Neural cell (in vitro differentiated cells): ENCODE results near the gene IL17RC. TPM values are rescaled to one million over a fixed set of nuclear protein-coding genes. Genes with fewer than 3 reads are reported as not detected.

Source experiments
- H2AFZ ChIP-seq: fragments of 200-600, 300-800 bp; sonication (generic), shearing (Covaris generic); 2 replicates; pipeline ENCODE4 v1.6.0; 2014; ENCODE audit warnings: low read depth, mild to moderate bottlenecking, antibody characterized with exemption, low read length, moderate library complexity
- H3F3A ChIP-seq: fragments of 200-600 bp; shearing (Covaris generic); 2 replicates; pipeline ENCODE4 v1.6.1; 2016; ENCODE audit warnings: mild to moderate bottlenecking, moderate library complexity, mixed read lengths, antibody characterized with exemption, low read length; ENCODE audit not compliant: insufficient read depth, poor library complexity, severe bottlenecking
- H3K27ac ChIP-seq: fragments of 200-600, 300-800 bp; sonication (generic), shearing (Covaris generic); 2 replicates; pipeline ENCODE4 v1.5.1; 2014; ENCODE audit warnings: mild to moderate bottlenecking, low read length, moderate library complexity
- H3K27me3 ChIP-seq: fragments of 300-800, 200-600 bp; sonication (generic), shearing (Covaris generic); 2 replicates; pipeline ENCODE4 v1.6.0; 2014; ENCODE audit warnings: mild to moderate bottlenecking, low read depth, low read length, moderate library complexity; ENCODE audit not compliant: insufficient read depth
- H3K36me3 ChIP-seq: fragments of 300-800, 200-600 bp; sonication (generic), shearing (Covaris generic); 2 replicates; pipeline ENCODE4 v1.5.1; 2014; ENCODE audit warnings: mild to moderate bottlenecking, antibody characterized with exemption, low read length, moderate library complexity; ENCODE audit not compliant: insufficient read depth
- H3K4me2 ChIP-seq: fragments of 300-800, 200-600 bp; sonication (generic), shearing (Covaris generic); 2 replicates; pipeline ENCODE4 v1.6.0; 2014; ENCODE audit warnings: mild to moderate bottlenecking, low read length
- H3K4me3 ChIP-seq: fragments of 300-800, 200-600 bp; sonication (generic), shearing (Covaris generic); 2 replicates; pipeline ENCODE4 v1.5.1; 2014; ENCODE audit warnings: mild to moderate bottlenecking, low read length, moderate library complexity
- H3K79me2 ChIP-seq: fragments of 200-600 bp; shearing (Covaris generic); replicated peaks from 2 replicates; pipeline ENCODE4 v1.6.0; 2014; ENCODE audit warnings: mild to moderate bottlenecking, low read length, moderate library complexity; ENCODE audit not compliant: insufficient read depth
- H3K9ac ChIP-seq: fragments of 300-800, 200-600 bp; sonication (generic), shearing (Covaris generic); 2 replicates; pipeline ENCODE4 v1.6.1; 2016; ENCODE audit warnings: mild to moderate bottlenecking, low read length, mixed read lengths
- H3K9me2 ChIP-seq: fragments of 200-600 bp; shearing (Covaris generic); 2 replicates; pipeline ENCODE4 v1.6.1; 2016; ENCODE audit warnings: mild to moderate bottlenecking, low read length, mixed read lengths; ENCODE audit not compliant: insufficient read depth
- H3K9me3 ChIP-seq: fragments of 200-600, 300-800 bp; sonication (generic), shearing (Covaris generic); 2 replicates; pipeline ENCODE4 v1.6.1; 2016; ENCODE audit warnings: mild to moderate bottlenecking, mixed run types, low read length, moderate library complexity, mixed read lengths
- H4K20me1 ChIP-seq: fragments of 200-600 bp; shearing (Covaris generic); 2 replicates; pipeline ENCODE4 v1.6.1; 2016; ENCODE audit warnings: mild to moderate bottlenecking, mixed run types; ENCODE audit not compliant: insufficient read depth
- CTCF ChIP-seq: fragments of 450-650 bp; IDR thresholded peaks from 2 replicates; pipeline ENCODE4 v1.5.1; 2014; ENCODE audit warnings: antibody characterized with exemption, mild to moderate bottlenecking, moderate library complexity; ENCODE audit not compliant: poor library complexity, severe bottlenecking
- EP300 ChIP-seq: fragments of 450-650 bp; conservative IDR thresholded peaks from 2 replicates; pipeline ENCODE4 v1.6.1; 2014; ENCODE audit warnings: antibody characterized with exemption, mild to moderate bottlenecking, moderate library complexity; ENCODE audit not compliant: poor library complexity, severe bottlenecking
- EZH2 ChIP-seq: fragments of 200-600, 300-800 bp; shearing (Covaris generic), sonication (generic); IDR thresholded peaks from 2 replicates; pipeline ENCODE4 v1.6.1; 2014; ENCODE audit warnings: antibody characterized with exemption, low read length, borderline replicate concordance, mild to moderate bottlenecking; ENCODE audit not compliant: insufficient read depth, poor library complexity, severe bottlenecking
- MXI1 ChIP-seq: fragments of 450-650 bp; conservative IDR thresholded peaks from 2 replicates; pipeline ENCODE4 v1.6.1; 2014; ENCODE audit warnings: antibody characterized with exemption, mild to moderate bottlenecking; ENCODE audit not compliant: poor library complexity, severe bottlenecking
- POLR2AphosphoS5 ChIP-seq: IDR thresholded peaks from 2 replicates; pipeline ENCODE4 v1.6.1; 2012
- RAD21 ChIP-seq: fragments of 450-650 bp; conservative IDR thresholded peaks from 2 replicates; pipeline ENCODE4 v1.6.1; 2014; ENCODE audit warnings: antibody characterized with exemption, mild to moderate bottlenecking, moderate library complexity
- REST ChIP-seq: IDR thresholded peaks from 2 replicates; pipeline ENCODE4 v1.6.1; 2012; ENCODE audit warnings: borderline replicate concordance
- SMC3 ChIP-seq: fragments of 450-650 bp; conservative IDR thresholded peaks from 2 replicates; pipeline ENCODE4 v1.6.1; 2014; ENCODE audit warnings: antibody characterized with exemption, mild to moderate bottlenecking, moderate library complexity; ENCODE audit not compliant: poor library complexity
- TAF1 ChIP-seq: IDR thresholded peaks from 2 replicates; pipeline ENCODE4 v1.6.1; 2012; ENCODE audit warnings: low read depth
- polyA plus RNA-seq: library from polyadenylated mRNA; depleted of rRNA; stranded (reverse); fragments of >200 nt; gene quantifications from 2 replicates; pipeline ENCODE4 v1.2.3, GENCODE V29; 2014

The IL17RC gene
- polyA plus RNA-seq, 1 donor from 2014 or later: not detected

GRCh38 chr3:9942164-9942563 lies 25.3 kb downstream of the IL17RC start (continued):
- TF ChIP-seq EP300 (no peak), POLR2AphosphoS5 (no peak), SMC3 (no peak)

GRCh38 chr3:9942934-9943690 lies 26.2 kb downstream of the IL17RC start:
- Histone ChIP-seq H3K9me2 (no peaks in the 10 kb centered on the region), H3K9ac (no peak overlapping the region), H3K4me3 (no peak overlapping the region), H3K9me3 (no peaks in the 10 kb centered on the region), H3K4me2 (no peak overlapping the region), H2AFZ (no peak overlapping the region), H3K79me2 (no peaks in the 10 kb centered on the region), H3K27me3 (no peaks in the 10 kb centered on the region), H4K20me1 (no peaks in the 10 kb centered on the region), H3K36me3 (no peaks in the 10 kb centered on the region), H3F3A (no peaks in the 10 kb centered on the region), H3K27ac (no peak overlapping the region)
- TF ChIP-seq EP300 (no peak), EZH2 (no peak), MXI1 (no peak), TAF1 (no peak), CTCF (no peak), RAD21 (no peak), SMC3 (no peak), REST (no peak), POLR2AphosphoS5 (no peak)

- H3K27me3 ChIP-seq: no peaks in the 10 kb centered on the region
- H4K20me1 ChIP-seq: no peaks in the 10 kb centered on the region
- H3K36me3 ChIP-seq: no peaks in the 10 kb centered on the region
- no peaks in the 10 kb centered on the region for H3K9me3 ChIP-seq
- H3K4me2 ChIP-seq: no peak overlapping the region
- H3K9ac ChIP-seq: no peak overlapping the region
- H3K27ac ChIP-seq: no peak overlapping the region
- H3F3A ChIP-seq: no peaks in the 10 kb centered on the region
- no peak overlapping the region for H3K4me3 ChIP-seq
- H3K79me2 ChIP-seq: no peaks in the 10 kb centered on the region
- TF ChIP-seq TAF1: no peak
- no peak for TF ChIP-seq SMC3
- no peak for TF ChIP-seq REST
- no peak for TF ChIP-seq POLR2AphosphoS5
- TF ChIP-seq MXI1: no peak
- no peak for TF ChIP-seq RAD21
- TF ChIP-seq CTCF: no peak
- TF ChIP-seq EZH2: no peak
- no peak overlapping the region for H2AFZ ChIP-seq
- no peaks in the 10 kb centered on the region for H3K9me2 ChIP-seq
Measured at GRCh38 chr3:9944271-9944670, 27.4 kb downstream of the IL17RC start.
